Hepatocyte (in vitro differentiated cells): ENCODE data around the gene ENPP6.

Experiments used
- EZH2phosphoT487 ChIP-seq: fragments of 200-600 bp; sonication (generic); IDR thresholded peaks from one replicate; pipeline ENCODE4 v1.6.1; 2018; ENCODE audit warnings: antibody characterized with exemption, mild to moderate bottlenecking, low read depth, moderate library complexity; ENCODE audit not compliant: unreplicated experiment, severe bottlenecking
- TF ChIP-seq, protein P1 (sequence below): fragments of 200-600 bp; sonication (generic); IDR thresholded peaks from 2 replicates; pipeline ENCODE4 v1.5.1; 2016; ENCODE audit warnings: antibody characterized with exemption, mild to moderate bottlenecking; ENCODE audit not compliant: poor library complexity

- TF ChIP-seq, protein P1, sequence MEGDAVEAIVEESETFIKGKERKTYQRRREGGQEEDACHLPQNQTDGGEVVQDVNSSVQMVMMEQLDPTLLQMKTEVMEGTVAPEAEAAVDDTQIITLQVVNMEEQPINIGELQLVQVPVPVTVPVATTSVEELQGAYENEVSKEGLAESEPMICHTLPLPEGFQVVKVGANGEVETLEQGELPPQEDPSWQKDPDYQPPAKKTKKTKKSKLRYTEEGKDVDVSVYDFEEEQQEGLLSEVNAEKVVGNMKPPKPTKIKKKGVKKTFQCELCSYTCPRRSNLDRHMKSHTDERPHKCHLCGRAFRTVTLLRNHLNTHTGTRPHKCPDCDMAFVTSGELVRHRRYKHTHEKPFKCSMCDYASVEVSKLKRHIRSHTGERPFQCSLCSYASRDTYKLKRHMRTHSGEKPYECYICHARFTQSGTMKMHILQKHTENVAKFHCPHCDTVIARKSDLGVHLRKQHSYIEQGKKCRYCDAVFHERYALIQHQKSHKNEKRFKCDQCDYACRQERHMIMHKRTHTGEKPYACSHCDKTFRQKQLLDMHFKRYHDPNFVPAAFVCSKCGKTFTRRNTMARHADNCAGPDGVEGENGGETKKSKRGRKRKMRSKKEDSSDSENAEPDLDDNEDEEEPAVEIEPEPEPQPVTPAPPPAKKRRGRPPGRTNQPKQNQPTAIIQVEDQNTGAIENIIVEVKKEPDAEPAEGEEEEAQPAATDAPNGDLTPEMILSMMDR, result no peak
- no peak for TF ChIP-seq EZH2phosphoT487
Observed at GRCh38 chr4:184059099-184059498, 158.6 kb downstream of the ENPP6 start.
